Measurements from ENCODE around the gene NOTCH2. TPM values are rescaled to one million over a fixed set of nuclear protein-coding genes. Genes with fewer than 3 reads are reported as not detected.
"Not testable (repeated sequence)": the region's sequence is repeated elsewhere in the genome, so short reads cannot be mapped to it uniquely, and the experiment has no call there.

NOTCH2 gene
- total RNA-seq, 1 experiment from 2014 or later, result 79.6 TPM

DNA sequence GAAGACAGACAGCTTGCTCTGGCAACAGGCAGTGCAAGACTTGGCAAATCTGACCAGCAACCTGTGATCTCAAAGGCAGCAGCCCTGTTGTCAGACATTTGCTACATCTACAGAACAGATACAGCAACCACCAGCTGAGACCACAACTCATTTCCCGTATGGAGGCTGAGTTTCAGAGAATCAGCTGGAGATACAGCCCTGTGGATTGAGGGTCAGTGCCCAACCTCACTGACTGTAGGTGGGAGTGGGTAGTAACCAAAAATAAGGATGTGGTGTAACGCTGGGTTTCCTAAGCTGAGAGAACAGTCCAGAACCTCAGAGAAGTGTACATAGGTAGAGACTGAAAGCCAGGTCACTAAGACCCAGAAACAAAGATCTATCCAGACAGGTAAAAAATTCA is 35.8 kb upstream of the NOTCH2 start:
- DNase-seq; H3K36me3 Mint-ChIP-seq (ENCODE audit: insufficient read depth, unreplicated experiment); H3K9me3 Mint-ChIP-seq (ENCODE audit: low read depth, unreplicated experiment); H3K4me3 Mint-ChIP-seq (ENCODE audit: low read depth, unreplicated experiment); H3K27me3 Mint-ChIP-seq (ENCODE audit: unreplicated experiment); intact Hi-C loops (cut with micrococcal nuclease; ENCODE audit: unreplicated experiment); CTCF ChIA-PET; BruUV-seq (replicated peaks); H3K4me1 Mint-ChIP-seq (ENCODE audit: low read depth, unreplicated experiment); H3K27ac Mint-ChIP-seq (ENCODE audit: unreplicated experiment): not testable (repeated sequence)

DNA sequence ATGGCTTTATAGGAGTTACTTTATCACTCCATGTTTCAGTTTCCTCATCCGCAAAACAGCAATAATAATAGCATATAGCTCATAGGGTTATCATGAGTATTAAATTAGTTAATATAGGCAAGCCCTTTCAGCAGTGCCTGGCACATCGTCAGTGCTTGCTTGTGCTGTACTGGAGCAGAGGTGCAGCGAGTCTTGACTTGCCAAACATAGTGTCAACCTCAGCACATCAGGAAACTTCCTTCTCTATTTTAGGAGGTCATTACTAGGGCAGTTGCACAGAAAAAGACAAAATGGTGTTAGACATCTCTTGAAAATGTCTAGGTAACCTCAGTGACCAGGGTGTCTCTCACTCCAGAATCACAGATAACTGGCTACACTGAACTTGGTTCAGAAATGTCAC is 34.3 kb upstream of the NOTCH2 start:
- H3K4me1 Mint-ChIP-seq (ENCODE audit: low read depth, unreplicated experiment); CTCF ChIA-PET; H3K27me3 Mint-ChIP-seq (ENCODE audit: unreplicated experiment); intact Hi-C loops (cut with micrococcal nuclease; ENCODE audit: unreplicated experiment); BruUV-seq (replicated peaks); H3K4me3 Mint-ChIP-seq (ENCODE audit: low read depth, unreplicated experiment); H3K9me3 Mint-ChIP-seq (ENCODE audit: low read depth, unreplicated experiment); H3K27ac Mint-ChIP-seq (ENCODE audit: unreplicated experiment); H3K36me3 Mint-ChIP-seq (ENCODE audit: insufficient read depth, unreplicated experiment); DNase-seq: not testable (repeated sequence)

DNA sequence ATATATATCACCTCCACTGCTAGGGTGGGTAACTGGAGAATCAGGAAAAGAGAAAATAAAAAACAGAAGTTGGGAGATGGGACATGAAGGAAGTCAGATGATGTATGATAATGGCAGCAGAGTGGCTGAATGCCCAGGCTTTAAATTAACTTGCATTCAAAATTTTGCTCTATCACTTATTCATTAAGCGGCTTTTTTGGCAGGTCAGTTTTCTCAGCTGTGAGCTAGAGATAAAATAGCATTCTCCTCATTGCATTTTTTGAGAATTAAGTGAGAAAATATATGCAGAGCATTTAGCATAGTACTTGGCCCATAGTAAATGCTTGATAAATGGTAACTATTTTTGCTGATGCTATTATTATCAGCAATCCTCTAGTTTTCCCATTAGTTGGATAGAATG is 32.1 kb upstream of the NOTCH2 start:
- H3K27ac Mint-ChIP-seq (ENCODE audit: unreplicated experiment); BruUV-seq (replicated peaks); intact Hi-C loops (cut with micrococcal nuclease; ENCODE audit: unreplicated experiment); H3K36me3 Mint-ChIP-seq (ENCODE audit: insufficient read depth, unreplicated experiment); H3K4me3 Mint-ChIP-seq (ENCODE audit: low read depth, unreplicated experiment); DNase-seq; H3K27me3 Mint-ChIP-seq (ENCODE audit: unreplicated experiment); H3K4me1 Mint-ChIP-seq (ENCODE audit: low read depth, unreplicated experiment); H3K9me3 Mint-ChIP-seq (ENCODE audit: low read depth, unreplicated experiment); CTCF ChIA-PET: not testable (repeated sequence)

DNA sequence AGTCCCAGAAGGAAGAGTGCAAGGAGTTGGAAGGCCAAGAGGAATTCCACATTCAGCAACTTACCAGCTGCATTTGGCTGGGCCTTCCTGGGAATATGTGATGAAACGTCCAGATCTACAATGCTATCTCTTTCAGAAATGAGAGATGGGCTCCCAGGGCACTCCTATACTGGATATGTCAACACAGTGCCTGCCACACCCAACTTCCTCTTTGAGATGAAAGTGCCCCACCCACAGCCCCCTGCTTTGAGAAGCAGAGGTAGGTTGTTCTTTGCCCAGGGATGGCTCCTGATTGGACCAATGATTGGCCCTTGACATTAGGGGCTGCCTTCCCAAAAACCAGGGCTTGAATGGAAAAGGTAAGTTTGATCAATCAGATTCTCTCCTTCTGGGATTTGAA is 31.1 kb upstream of the NOTCH2 start:
- H3K27ac Mint-ChIP-seq (ENCODE audit: unreplicated experiment); H3K4me1 Mint-ChIP-seq (ENCODE audit: low read depth, unreplicated experiment); CTCF ChIA-PET; H3K4me3 Mint-ChIP-seq (ENCODE audit: low read depth, unreplicated experiment); H3K9me3 Mint-ChIP-seq (ENCODE audit: low read depth, unreplicated experiment); H3K36me3 Mint-ChIP-seq (ENCODE audit: insufficient read depth, unreplicated experiment); intact Hi-C loops (cut with micrococcal nuclease; ENCODE audit: unreplicated experiment); DNase-seq; BruUV-seq (replicated peaks); H3K27me3 Mint-ChIP-seq (ENCODE audit: unreplicated experiment): not testable (repeated sequence)

DNA sequence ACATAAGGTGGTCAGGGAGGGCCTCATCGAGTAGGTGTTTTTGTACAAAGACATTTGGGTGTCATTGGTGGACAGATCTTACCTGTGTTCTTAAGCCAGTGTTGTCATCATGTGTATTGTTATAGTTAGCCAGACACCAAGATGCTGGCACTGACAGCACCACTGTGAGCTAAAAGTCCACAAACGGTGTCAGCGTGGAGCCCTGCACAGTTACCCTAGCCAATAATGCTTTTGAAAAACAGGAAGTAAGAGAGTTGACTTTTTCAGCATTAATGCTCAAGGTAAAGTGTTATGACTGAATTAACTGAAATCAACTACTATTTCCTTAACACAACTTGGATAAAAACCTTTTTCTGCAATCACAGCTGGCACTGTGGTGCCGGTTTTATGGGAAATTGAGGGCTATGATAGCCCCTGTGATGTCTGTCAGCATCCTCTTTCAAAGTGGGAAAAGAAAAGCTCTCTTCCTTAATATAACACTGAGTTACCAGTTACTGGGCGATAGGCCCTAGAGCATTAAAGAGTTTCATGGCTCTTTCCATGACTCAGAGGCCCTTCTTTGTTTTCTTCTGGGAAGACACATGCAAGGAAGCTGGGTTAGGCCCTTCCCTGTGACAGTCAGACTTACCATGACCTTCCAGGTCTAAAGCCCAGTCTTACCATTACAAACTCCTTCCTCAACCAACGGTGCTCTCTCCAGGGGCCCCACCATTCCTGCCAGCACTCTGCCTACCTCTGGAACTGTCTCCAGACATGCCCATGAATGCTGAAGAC is 29.7 kb upstream of the NOTCH2 start:
- H3K4me3 Mint-ChIP-seq (ENCODE audit: low read depth, unreplicated experiment); DNase-seq; H3K36me3 Mint-ChIP-seq (ENCODE audit: insufficient read depth, unreplicated experiment); CTCF ChIA-PET; H3K4me1 Mint-ChIP-seq (ENCODE audit: low read depth, unreplicated experiment); BruUV-seq (replicated peaks); H3K27ac Mint-ChIP-seq (ENCODE audit: unreplicated experiment); H3K9me3 Mint-ChIP-seq (ENCODE audit: low read depth, unreplicated experiment); intact Hi-C loops (cut with micrococcal nuclease; ENCODE audit: unreplicated experiment); H3K27me3 Mint-ChIP-seq (ENCODE audit: unreplicated experiment): not testable (repeated sequence)

DNA sequence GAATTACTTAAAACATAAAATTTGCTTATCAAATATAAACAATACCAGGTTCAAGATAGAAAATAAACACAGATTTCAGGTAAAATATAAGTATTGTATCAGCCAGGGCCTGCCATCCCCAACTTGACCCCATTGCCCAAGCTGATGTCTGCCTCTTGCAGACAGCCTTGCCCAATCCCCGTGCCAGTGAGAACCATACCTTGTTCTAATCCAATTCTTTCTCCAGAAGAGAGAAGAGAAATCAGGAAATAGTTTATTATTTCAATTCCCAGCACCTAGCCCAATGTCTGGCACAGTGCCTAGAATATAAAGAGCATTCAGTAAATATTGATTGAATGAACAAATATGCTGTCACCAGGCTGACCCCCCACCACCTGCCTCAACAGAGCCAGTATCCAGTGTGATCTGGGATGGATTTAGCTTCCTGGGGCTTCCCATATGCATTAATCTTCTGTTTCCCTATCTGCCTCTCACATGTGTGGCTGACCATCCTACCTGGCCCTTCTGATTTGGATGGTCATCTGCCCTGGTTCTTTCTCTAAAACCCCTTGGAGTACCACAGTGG is 27.6 kb upstream of the NOTCH2 start:
- intact Hi-C loops (cut with micrococcal nuclease; ENCODE audit: unreplicated experiment); H3K36me3 Mint-ChIP-seq (ENCODE audit: insufficient read depth, unreplicated experiment); H3K27me3 Mint-ChIP-seq (ENCODE audit: unreplicated experiment); CTCF ChIA-PET; H3K4me3 Mint-ChIP-seq (ENCODE audit: low read depth, unreplicated experiment); H3K4me1 Mint-ChIP-seq (ENCODE audit: low read depth, unreplicated experiment); BruUV-seq (replicated peaks); H3K27ac Mint-ChIP-seq (ENCODE audit: unreplicated experiment); H3K9me3 Mint-ChIP-seq (ENCODE audit: low read depth, unreplicated experiment): not testable (repeated sequence)
- DNase-seq, result peak; percentile 19

DNA sequence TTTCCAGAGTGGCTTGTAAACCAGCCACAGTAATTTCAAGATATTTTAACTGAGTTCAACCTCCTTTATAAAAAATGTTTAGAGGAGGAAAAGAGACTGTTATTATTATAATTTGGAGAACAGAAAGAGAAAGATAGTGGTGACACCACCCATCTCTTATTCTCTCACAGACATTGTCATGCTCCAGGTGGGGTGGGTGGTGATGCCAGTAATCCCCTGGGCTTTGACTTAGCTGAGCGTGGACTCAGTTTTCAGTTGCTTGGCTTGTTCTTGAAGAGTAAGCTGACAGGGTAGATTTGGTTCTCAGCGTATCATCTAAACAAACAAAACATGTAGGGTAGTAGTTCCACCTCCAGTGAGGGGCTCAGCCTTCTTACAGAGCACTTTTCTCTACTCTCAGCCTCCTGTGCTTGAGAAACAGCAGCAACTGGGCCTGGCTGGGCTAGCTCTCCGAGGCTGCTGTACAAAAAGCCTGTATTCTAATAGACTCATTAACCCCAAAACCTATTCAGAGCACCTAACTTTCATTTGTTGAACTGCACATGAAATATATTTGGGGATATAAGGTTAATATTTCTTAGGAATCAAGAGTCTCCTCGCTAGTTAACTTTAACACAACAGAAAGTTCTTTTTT is 24.2 kb upstream of the NOTCH2 start:
- H3K9me3 Mint-ChIP-seq (ENCODE audit: low read depth, unreplicated experiment); H3K4me3 Mint-ChIP-seq (ENCODE audit: low read depth, unreplicated experiment); BruUV-seq (replicated peaks); DNase-seq; H3K27ac Mint-ChIP-seq (ENCODE audit: unreplicated experiment); H3K36me3 Mint-ChIP-seq (ENCODE audit: insufficient read depth, unreplicated experiment); H3K4me1 Mint-ChIP-seq (ENCODE audit: low read depth, unreplicated experiment); H3K27me3 Mint-ChIP-seq (ENCODE audit: unreplicated experiment); CTCF ChIA-PET; intact Hi-C loops (cut with micrococcal nuclease; ENCODE audit: unreplicated experiment): not testable (repeated sequence)

DNA sequence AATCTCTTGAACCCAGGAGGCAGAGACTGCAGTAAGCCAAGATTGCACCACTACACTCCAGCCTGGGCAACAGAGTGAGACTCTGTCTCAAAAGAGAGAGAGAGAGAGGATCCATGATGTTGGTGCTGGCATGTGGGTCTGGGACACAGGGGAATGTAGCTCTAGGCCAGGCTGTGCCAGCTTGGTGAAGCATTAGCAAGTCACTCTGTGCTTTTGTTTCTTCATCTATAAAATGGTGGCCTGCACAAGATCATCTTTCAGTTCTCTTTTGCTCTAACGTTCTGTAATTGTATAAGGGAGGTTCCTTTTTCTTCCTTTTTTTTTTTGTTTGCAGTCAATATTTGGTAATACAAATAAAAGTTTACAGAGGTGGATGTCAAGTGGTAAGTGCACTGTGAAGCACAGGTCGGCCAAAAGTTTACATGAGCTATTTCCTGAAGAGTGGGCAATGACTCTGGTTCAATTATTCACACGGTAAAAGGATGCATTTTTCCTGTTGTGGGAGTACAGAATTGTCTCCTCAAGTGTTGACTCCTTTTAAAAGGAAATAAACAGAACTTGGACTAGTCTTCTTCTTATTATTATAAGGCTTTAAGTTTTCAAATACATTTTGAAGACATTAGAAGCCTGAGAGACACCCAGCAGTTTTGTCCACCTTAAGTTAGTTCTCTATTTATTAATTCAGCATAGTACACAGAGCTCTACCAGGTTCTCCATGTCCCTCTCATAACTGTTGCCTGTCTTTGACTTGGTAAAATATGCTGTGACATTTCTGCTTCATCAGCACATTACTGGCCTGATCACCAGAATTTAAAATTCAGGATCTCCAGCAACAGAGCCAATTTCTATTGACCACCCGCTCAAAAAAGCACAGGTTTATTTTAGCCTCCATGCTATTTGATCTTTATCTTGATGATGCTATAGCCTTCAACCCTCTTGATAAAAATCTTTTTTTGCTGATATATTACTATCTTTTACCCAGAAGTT is 23.1 kb upstream of the NOTCH2 start:
- H3K36me3 Mint-ChIP-seq (ENCODE audit: insufficient read depth, unreplicated experiment); CTCF ChIA-PET; H3K27ac Mint-ChIP-seq (ENCODE audit: unreplicated experiment); H3K9me3 Mint-ChIP-seq (ENCODE audit: low read depth, unreplicated experiment); H3K27me3 Mint-ChIP-seq (ENCODE audit: unreplicated experiment); H3K4me3 Mint-ChIP-seq (ENCODE audit: low read depth, unreplicated experiment); DNase-seq; intact Hi-C loops (cut with micrococcal nuclease; ENCODE audit: unreplicated experiment); H3K4me1 Mint-ChIP-seq (ENCODE audit: low read depth, unreplicated experiment); BruUV-seq (replicated peaks): not testable (repeated sequence)

DNA sequence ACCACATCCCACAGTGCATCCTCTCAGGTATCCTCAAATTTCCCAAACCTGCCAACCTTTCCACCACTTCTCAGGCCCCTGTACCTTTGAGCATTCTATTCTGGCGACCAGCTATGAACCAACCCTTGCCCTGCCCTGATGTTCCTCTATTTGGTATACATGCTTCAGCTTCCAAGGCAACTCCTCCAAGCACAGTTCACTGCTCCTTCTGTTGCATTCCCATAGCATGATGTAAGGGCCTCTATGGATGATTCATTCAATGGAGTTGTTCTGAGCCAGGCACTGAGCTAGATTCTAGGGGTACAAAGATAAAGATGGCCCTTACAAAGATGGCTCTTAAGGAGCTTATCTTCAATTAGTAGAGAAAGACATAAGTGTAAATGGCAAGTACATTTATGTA is 21.4 kb upstream of the NOTCH2 start:
- intact Hi-C loops (cut with micrococcal nuclease; ENCODE audit: unreplicated experiment); H3K9me3 Mint-ChIP-seq (ENCODE audit: low read depth, unreplicated experiment); CTCF ChIA-PET; H3K4me1 Mint-ChIP-seq (ENCODE audit: low read depth, unreplicated experiment); H3K27me3 Mint-ChIP-seq (ENCODE audit: unreplicated experiment); H3K4me3 Mint-ChIP-seq (ENCODE audit: low read depth, unreplicated experiment); H3K36me3 Mint-ChIP-seq (ENCODE audit: insufficient read depth, unreplicated experiment); DNase-seq; BruUV-seq (replicated peaks): not testable (repeated sequence)
- H3K27ac Mint-ChIP-seq (ENCODE audit: unreplicated experiment), result peak overlapping the region; percentile 60
